HG03039 (cell line): ENCODE data around the gene TXNDC16.

Experiments
- ATAC-seq: cut with Tn5 transposase; IDR thresholded peaks from one replicate; pipeline ENCODE4 v1.9.1; 2021; ENCODE audit warnings: mild to moderate bottlenecking, moderate library complexity; ENCODE audit not compliant: unreplicated experiment

The TXNDC16 gene

DNA sequence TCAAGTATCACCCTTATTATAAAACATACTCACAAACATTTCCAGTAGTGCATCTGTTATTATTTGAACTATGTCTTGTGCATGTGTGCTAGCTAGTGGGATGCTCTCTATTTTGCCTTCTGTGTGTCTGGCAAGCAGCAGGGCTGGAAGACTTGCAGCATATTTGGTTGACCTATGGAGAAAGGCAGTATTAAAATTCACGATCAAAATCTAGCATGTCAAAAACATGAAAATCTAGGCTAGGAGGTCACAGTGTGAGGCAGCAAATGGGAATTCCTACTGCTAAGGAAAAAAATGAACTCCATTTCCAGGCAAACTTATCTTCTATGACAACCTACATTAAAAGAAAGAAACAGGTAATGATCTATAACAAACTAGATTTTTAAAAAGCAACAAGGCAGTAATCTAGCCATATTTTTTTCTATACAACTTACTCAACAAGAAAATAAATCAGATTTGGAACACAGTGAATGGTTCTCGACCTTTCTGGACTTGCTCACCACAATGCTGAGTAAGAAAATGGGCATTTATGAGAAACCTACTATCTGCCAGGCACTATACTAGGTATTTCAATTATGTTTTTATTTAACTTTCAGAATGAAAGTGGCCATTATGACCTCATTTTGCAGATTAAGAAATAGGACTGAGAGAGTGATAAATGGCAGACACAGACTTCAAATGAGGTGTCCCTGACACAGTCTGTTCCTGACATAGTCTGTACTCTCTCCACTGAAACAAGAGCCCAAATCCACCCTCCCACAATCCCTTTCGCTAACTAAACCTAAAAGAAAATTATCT, 96.8 kb downstream of the TXNDC16 start:
- ATAC-seq, result no peak

DNA sequence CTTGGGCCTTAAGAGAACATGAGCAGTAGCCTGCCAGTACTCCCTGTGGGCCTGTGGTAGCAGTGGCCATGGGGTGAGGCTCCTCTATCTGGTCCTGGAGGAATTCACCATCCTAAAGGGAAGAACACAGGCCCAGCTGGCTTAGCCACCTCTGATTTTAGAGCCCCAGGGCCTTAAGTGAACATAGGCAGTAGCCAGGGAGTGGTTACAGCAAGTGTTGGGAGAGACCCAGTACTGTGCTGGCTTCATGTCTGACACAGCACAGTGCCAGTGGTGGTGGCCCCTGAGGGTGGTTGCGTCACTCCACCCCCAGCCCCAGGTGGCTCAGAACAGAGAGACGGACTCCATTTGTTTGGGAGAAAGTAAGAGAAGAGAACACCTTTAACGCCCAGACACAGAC, 105.1 kb downstream of the TXNDC16 start:
- no peak for ATAC-seq

- no peak for ATAC-seq
Observed at GRCh38 chr14:52446355-52446754, 106.0 kb downstream of the TXNDC16 start.

DNA sequence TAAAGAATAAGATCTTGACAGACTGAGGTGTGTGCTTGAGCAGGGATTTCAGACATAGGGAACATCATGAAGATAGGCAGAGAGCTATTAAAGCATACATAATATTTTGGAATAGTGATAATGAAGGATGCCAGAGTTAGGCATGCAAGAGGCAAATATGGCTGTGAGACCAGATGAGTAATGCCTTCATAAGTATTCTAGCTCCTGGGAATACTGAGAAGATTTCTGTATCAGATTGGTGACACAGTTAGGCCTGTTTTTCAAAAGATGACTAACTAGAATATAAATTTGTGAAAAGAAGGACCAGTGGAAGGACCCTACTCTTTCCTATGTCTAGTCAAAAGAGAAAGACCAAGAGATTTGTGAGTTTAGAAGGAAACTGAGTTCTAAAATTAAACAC, 108.8 kb downstream of the TXNDC16 start:
- ATAC-seq, result no peak

DNA sequence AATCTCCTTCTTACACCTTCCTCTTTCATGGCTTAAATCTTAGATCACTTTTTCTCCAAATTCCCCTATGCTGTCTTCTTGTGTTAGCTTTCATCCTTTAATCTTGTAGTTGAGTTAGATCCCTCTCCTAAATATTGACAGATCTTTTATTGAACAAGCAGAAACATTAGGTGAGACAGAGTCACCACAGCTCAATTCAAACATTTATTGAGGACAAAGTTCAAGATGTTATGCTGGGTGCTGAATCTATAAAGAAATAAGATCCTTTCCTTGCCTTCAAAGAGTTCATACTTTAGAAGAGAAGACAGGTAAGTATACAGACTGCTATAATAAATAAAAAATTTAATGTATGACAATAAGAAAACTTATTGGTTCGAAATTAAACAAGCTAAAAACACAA, 109.7 kb downstream of the TXNDC16 start:
- no peak for ATAC-seq

DNA sequence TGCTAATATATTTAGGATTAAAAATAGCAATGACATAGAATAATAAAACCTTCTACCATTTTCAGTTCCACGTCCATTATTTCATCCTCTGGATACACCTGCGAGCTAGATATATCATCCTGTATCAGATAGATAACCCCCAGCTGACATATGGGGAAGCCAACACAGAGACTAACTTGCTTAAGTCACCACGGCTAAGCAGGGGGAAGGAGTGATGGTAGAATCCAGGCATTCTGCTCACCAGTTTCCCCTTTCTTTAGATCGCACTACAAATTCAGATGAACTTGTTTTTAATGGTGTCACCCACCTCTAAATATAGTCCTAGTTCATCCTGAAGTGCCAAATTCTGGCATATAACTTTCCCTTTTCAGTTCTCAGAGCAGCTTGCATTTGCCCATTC, 110.1 kb downstream of the TXNDC16 start:
- ATAC-seq, result no peak

- no peak for ATAC-seq
Observed at GRCh38 chr14:52439476-52439875, 112.8 kb downstream of the TXNDC16 start.

DNA sequence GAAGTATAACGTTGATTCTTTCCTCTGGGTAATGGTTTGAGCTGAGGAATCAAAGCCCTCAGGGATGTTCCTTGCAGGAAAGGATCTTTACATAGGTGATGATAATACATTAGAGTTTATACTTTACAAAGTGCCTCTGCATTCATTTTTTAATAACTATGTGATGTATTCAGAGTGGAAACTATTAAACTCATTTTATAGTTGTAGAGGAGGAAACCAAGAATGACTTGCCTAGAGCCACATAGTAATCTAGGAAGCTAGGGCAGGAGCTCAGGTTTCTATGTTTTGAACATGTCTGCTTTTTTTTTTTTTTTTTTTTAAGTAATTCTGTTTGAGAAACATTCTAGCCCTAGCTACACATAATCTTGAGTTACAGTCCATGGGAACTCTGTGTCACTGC, 117.3 kb downstream of the TXNDC16 start:
- ATAC-seq, result no peak

DNA sequence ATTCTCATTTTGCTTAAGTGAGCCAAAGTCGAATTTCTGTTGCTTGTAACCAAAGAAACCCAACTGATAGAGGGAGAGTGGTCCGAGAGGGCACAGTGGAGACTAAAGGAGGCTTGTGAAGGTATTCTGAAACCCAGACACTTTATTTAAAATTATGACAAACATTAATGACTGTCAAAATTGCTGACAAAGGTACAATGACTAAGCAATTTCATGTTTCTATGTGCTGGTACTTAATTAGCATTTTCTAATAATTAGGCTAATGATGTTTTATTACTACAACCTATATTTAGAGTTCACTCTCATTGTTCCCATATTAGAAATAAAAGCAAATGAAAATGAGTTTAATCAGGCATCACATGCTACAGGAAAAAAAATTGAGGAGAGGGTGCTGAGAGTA, 121.8 kb downstream of the TXNDC16 start:
- no peak for ATAC-seq

DNA sequence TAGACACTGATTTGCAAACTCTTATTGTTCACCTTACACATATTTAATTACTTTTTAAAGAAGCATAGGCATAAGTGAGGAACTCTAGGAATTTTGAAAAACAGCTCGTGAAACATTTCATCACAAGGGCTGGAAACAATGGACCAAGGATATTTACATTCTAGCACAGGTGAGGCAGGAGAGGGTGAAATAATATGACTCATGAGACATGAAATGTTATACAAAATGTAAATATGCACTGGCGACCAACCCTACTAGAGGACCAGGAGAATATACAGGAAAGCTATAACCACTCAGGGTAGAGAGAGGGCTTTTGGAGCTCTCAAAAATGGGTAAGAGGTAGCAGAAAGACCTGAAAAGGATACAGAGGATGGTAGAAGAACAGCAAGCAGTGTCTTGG, 122.9 kb downstream of the TXNDC16 start:
- no peak for ATAC-seq

GRCh38 chr14:52427460-52427859, 124.8 kb downstream of the TXNDC16 start:
- ATAC-seq, result no peak

DNA sequence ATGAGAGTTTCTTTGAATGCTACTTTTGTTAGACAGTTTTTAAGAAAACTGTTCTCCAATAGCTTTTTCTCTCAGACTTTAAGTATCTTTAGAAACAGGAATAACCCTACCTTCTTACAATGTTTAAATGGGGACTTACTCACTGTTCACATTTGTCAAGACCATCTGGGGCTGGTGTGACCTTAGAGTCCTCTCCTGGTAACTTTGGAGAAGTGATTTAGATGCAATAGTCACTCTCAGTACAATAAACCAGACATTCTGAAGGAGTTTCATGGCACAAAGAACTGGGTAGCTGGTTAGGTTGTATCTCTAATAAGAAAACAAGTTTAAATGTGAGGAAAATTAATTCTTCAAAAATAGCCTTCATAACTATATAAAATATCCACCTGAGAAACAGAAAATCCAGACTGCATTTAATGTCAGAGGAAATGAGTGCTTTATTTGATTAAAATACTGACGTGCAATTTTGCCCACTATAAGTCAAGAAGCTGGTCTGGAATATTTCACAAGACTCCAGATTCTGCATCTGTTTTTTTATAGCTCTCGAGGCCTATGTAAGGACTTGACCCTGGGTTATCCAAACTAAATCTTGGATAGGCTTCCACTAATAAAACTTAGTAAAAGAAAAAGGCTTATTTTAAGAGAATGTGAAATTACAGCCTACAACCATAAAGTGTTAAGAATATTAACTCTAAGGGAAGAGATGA, 129.5 kb downstream of the TXNDC16 start:
- ATAC-seq, result no peak

GRCh38 chr14:52417139-52417538, 135.2 kb downstream of the TXNDC16 start:
- ATAC-seq, result no peak

DNA sequence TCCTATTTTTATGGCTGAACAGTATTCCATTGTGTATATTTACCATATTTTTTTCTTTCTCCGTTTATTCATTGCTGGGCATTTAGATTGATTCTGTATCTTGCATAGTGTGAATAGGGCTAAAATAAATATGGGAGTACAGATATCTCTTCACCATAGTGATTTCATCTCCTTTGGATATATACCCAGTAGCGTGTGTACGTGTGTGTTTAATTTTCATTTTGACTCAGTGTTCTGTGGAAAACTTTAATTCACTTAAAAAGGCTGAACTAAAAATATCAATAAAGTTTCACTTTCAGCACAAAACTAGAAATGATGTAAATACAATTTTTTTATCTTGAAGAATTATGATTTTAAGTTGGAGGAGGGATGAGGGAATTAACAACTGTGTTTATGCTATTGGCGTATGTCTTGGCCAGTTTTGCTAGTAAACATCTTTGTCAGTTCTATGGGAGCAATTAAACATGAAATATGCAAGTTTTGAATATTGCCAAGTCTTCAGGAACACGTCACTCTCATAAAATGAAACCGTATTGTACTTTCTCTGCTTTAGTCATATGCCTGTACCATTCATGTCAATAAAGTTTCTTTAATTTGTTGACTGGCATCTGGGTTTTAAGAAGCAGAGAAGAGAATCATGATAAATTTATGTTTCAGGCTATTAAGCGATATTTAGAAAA, 138.4 kb downstream of the TXNDC16 start:
- no peak for ATAC-seq

GRCh38 chr14:52412426-52412825, 139.9 kb downstream of the TXNDC16 start:
- no peak for ATAC-seq

- no peak for ATAC-seq
Observed at GRCh38 chr14:52405314-52405713, 147.0 kb downstream of the TXNDC16 start.

DNA sequence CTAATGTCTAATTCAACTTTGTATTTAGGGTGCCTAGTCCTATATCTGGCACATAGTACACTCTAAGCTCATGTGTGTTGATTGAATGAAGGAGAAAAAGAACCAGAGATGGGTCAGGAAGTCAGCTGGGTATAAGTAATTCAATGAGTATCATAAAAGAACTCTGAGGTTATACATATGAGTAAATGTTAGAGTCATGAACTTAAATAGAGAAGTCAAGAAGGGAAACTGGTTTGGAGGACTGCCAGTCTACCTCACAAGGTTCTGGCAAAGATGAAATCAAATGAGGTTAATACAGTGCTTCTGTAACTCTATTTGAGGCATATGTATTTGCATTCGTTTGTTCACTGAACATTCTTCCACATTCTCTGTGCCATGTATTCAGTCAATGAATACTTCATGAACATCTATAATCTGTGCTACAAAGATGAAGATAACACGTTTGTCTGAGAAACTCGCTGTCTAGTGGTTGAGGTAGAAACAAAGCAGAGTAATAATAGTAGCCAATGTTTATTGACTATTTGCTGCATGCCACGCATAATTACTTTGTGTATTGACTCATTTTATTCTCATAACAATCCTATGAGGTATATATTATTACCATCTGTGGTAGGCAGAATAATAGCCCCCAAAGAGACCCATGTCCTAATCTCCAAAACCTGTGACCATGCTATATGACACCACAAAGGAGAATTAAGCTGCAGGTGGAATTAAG, 149.3 kb downstream of the TXNDC16 start:
- ATAC-seq, result no peak

DNA sequence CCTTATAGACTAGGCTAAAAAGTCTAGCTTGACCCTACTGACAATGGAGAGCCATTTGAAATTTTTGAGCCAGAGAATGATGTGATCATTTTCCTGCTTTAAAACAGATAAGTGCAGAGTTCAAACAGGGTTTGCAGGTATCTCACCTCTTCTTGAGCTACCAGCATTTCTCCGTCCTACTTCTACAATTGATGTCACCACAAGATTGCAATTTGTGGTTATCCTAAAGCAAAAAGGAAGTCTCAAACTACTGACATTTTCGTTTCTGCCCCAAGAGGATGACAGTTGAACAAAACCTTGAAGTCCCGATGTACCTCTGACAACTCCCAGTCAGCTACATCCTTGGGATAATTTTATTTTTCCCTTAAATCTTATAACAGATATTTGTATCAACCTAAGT, 151.5 kb downstream of the TXNDC16 start:
- ATAC-seq, result no peak

GRCh38 chr14:52399921-52400595, 152.2 kb downstream of the TXNDC16 start:
- ATAC-seq, result no peak

DNA sequence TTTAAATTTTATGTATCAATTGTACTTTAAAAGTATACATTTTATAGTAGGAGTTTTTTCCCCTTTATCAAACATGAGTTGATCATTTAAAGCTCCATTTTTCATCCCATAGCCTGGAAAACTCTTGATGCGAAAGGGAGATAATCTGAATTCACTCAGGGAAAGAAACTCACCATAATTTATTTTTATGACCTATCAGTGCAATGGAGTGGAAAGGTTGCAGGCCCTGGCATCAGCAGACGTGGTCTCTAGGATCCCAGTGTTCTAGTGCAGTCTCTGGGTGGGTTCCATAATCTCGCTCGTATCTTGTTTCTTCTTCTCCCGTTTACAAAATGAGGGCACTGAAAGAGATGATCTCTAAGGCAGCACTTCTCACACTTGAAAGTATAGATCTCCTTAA, 153.2 kb downstream of the TXNDC16 start:
- no peak for ATAC-seq

DNA sequence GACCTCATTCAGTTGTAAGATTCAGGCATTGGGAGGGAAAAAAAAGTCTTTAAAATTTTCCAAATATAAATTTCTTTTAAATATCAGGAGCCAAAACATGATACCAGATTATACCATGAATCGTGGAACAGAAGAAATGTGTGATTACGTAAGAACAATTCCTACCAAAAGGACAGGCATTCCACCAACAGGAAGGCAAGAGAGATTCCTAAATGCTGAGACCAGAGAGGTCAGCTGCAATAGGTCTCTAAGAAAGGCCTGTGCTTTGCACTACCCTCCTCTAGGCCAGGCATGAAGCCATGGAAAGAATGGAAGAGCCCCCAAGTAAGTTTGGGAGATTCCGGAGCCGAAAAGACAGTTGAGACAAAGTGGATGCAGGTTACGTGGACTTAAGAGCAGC, 154.5 kb downstream of the TXNDC16 start:
- no peak for ATAC-seq
